Rectal smooth muscle tissue (tissue), 1 donor: ENCODE results near the gene DLG1.

Experiments used
- H3K27ac ChIP-seq: one replicate; pipeline ENCODE4 v1.7.0; 2013; ENCODE audit warnings: low read depth, low read length, inconsistent platforms
- H3K27me3 ChIP-seq: one replicate; pipeline ENCODE4 v1.7.0; 2013; ENCODE audit warnings: low read length; ENCODE audit not compliant: control insufficient read depth, insufficient read depth
- H3K36me3 ChIP-seq: one replicate; pipeline ENCODE4 v1.7.0; 2013; ENCODE audit warnings: low read length; ENCODE audit not compliant: control insufficient read depth, insufficient read depth
- H3K4me1 ChIP-seq: one replicate; pipeline ENCODE4 v1.7.0; 2013; ENCODE audit warnings: low read length; ENCODE audit not compliant: control insufficient read depth, insufficient read depth
- H3K4me3 ChIP-seq: one replicate; pipeline ENCODE4 v1.7.0; 2013; ENCODE audit warnings: low read length
- H3K9ac ChIP-seq: one replicate; pipeline ENCODE4 v1.7.0; 2013; ENCODE audit warnings: low read length

DLG1 gene

DNA sequence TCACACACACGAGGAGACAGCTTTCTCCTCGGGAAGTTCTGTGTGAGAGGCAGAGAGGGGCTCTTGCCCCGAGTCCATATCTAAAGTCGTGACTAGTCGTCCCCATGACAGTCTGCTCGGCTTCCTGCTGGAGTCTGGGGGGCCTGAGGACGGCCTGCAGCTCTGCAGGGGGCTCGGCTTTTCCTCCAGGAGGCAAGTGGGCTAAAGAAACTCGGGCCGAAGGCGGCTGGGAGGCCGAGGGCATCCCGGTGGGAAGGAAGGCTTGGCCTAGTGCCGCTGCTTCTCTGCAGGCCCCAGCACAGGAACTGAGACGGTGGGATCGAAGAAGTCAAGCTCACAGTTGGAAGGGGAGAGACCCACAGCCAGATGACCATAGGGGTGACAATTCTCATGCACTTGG is 304.4 kb downstream of the DLG1 start:
- Histone ChIP-seq H3K27me3 (no peaks in the 10 kb centered on the region), H3K4me3 (no peak overlapping the region), H3K36me3 (no peaks in the 10 kb centered on the region), H3K27ac (no peak overlapping the region), H3K9ac (no peak overlapping the region), H3K4me1 (no peaks in the 10 kb centered on the region)
